ENCODE data around the gene SLC6A15.

Gene SLC6A15

GRCh38 chr12:84874125-84874824 is 38.3 kb downstream of the SLC6A15 start:
- DNase-seq: no peak

GRCh38 chr12:84862186-84862585 is 50.4 kb downstream of the SLC6A15 start:
- no peak for DNase-seq

DNA sequence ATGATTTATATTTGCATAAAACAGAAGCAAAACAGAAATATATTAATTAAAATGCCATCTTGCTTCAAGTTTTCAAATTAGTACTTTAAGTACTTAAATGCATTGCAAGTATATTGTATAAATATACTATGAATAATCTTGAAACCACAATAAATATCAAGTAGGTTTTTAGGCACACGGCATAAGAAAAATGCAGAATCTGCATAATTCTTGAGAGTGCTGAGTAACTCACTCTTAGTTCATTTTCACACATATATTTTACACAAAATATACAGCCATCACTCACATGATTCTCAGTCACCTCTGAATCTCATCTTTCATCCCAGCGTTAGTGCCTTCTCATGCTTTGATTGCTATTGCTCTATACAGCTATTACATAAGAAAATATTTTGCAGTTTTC is 51.9 kb downstream of the SLC6A15 start:
- DNase-seq: no peak

GRCh38 chr12:84858796-84859195 is 53.8 kb downstream of the SLC6A15 start:
- no peak for DNase-seq

DNA sequence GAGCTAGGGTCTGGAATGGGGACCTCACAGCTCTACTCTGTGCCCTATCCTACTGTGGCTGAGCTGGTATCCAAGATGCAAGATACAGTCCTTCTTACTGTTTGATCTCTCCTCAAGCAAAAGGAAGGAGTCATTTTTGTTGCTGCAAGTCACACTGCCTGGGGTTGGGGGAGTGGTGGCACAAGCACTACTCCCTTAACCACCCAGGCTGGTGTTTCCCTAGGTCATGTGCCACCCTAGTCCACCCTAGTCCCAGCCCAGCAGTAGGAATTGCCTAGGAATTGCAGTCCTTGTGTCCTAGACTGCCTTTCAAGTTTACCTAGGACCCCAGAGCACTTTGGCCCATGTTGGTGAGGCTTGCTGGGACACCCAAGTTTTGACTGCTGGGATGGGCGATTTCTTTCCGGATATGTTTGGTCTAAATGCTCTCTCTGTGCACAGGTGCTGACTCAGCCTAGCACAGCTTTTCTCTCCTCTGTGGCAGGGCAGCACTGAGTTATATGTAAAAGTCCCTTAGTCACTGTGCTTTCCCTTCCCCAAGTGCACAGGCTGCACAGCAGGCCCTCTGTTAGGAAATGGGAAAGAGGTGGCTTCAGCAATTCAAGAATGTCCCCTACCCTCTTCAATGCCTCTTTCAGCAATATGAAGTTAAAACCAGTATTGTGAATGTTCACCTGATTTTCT is 54.9 kb downstream of the SLC6A15 start:
- DNase-seq: no peak

DNA sequence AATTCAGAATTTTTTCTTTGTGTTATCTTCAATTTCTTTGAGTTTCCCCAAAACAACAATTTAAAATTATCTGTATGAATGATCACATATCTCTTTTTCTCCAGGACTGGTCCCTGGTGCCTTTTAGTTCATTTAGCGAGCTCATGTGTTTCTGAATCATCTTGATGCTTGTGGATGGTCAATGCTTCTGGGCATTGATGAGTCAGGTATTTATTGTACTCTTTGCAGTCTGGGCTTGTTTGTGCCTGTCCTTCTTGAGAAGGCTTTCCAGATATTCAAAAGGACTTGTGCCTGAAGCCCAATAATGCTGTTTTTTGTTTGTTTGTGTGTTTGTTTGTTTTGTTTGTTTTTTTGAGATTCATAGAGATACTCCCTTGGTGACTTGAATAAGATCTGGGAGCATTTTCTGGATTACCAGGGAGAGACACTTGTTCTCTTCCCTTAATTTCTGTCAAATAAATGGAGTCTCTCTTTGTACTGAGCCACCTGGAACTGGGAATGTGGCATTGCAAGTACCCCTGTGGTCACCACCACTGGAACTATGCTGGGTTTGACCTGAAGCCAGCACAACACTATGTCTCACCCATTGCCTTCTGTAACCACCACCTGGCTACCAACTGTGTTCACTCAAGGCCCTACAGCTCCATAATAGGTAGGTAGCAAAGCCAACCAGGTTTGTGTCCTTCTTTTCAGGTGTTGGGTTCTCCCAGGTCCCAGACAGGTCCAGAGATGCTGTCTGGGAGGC is 56.3 kb downstream of the SLC6A15 start:
- no peak for DNase-seq

GRCh38 chr12:84843593-84844144 is 68.9 kb downstream of the SLC6A15 start:
- no peak for DNase-seq

- DNase-seq: no peak
These were observed 70.1 kb downstream of the SLC6A15 start for GRCh38 chr12:84842406-84843013.

DNA sequence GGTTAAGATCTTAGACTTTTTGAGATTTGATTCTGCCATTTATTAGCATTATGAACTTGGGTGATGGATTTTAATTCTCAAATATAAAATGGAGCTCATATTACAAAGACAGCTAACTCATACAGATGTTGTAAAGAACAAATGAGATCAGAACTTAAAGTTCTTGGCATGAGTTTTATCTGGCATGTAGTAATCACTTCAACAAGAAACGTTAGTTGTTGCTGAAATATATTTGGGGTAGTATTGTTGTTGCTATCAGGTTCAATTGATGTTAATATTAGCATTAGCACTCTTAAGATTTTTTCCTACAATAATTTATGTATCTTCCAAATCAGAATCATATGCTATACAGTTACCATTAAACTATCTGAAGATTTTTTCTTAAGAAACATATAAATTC is 71.0 kb downstream of the SLC6A15 start:
- no peak for DNase-seq

DNA sequence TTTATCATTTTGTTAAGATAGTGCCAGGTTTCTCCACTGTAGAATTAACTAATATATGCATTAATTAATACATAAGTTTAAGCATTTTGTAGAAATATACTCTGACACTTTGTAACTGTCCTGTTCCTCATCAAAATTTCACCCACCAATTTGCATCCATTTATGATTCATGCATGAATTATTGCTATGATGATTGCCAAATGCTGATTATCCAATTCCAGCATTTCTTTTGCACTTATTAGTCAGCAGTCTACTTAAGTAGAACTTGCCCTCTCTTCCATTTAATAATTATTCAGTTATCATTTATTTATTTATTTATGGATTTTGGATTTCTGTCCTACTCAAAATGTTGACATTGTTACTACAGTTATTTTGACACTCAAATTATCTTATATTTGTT is 72.2 kb downstream of the SLC6A15 start:
- no peak for DNase-seq

GRCh38 chr12:84826925-84827324 is 85.7 kb downstream of the SLC6A15 start:
- no peak for DNase-seq

DNA sequence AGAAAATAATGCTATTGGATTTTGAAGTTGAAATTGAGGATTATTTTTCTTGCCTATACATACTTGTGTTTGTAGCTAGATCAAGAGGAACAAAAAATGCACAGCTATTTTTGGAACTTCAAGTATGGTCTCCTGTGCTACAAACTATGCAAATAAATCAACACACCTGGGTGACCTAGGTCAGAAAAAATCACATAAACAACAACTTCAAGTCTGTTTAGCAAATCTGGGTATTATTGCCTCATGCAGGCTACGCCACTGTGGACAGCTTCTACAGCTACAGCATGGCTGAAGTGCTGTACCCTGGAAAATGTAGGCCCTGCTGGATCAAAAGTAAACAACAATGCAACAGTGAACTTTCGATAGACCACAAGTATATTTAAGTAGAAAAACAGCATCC is 87.5 kb downstream of the SLC6A15 start:
- no peak for DNase-seq

GRCh38 chr12:84822525-84822924 is 90.1 kb downstream of the SLC6A15 start:
- no peak for DNase-seq

DNA sequence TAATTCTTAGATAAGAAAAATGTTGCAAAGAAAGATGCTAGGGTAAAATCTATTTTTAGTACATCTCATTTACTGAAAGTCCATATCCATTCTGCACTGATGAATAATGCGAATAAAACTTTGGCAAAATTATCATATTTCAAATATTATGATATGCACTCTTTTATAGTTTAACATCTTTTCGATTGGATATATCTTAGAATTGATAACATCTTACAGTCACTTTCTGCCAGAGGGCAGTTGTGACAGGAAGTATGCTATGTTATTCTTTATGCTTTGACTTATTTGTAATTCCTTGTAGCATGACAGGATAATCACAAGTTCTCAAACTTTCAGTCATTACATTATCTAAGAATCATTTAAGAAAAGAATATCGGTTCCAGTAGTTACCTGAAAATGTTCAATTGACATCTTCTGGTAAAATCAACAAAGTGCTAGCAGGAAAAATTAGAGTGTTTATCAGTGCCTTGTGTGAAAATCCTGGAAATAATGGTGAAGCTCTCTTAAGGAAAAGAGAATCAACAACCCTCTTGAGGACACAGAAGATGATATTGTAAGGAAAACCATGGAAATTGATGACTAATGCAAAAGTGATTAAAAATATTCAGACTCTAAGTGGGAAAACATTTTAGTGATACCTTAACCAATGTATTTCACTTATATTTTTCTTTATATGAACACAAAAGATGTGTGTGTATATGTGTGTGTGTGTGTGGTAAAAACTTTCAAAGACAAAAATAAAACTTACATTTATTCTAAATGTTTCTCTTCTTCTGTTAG is 95.5 kb downstream of the SLC6A15 start:
- no peak for DNase-seq

DNA sequence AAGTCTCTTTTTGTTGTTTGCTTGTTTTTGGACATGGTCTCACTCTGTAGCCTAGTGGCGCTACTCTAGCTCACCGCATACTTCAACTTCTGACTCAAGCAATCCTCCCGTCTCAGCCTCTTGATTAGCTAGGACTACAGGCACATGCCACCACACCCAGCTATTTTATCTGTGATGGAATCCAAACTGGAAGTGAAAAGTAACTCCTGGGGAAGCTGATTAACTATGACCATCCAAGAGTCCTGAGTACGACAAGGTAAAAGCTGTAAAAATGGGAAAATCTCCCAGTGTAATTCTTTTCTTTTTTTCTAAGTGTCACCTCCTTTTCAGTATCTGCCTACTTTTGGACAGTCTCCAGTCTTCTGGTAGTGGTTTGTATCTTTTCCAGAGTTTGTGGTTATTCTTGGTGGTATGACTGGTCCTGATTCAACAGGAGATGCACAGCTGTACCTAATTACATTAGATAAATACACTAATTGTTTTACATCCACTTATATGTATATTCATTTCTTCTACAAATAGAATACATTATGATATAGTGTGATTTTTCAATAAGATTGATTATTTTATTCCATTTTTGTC is 97.8 kb downstream of the SLC6A15 start:
- DNase-seq: no peak

DNA sequence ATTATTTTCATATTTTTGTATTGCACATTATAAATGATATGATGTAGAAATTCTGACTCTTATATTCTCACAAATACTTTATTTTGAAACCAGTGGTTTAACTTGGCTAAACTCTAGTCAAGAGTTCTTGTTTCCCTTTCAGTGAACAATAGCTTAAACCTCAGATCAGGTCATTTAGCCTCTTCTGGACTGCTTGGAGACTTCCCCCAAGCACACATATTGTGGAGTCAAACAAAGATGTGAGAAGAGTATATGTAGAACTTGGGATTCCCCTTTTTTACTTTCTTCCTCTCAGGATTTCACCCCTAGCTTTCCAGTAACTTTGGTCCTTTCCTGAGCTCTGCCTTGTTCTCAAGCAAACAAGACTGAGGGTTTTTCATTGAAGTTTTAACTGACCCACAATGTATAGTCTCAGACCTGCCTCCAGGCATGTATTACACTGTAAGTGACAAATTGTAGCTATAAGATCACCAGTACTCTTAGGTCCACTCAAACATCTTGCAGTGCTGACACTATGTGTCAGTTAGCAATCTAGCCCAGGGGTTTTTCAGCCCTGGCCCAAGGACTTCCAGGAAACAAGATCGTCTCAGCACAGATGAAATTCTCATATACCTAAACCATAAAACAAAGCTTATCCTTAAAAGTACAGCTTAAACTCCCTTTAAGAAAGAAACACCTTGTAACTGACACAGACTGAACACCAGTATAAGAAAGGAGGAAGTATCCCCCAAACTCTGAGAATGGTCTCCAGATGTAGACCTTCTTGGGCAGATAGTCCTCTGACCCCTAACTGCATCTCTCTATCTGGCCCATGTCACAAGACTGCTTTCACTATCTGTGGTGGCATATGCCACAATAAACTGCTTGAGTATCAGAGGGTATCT is 98.6 kb downstream of the SLC6A15 start:
- DNase-seq: no peak

- DNase-seq: no peak
These were observed 101.3 kb downstream of the SLC6A15 start for GRCh38 chr12:84811291-84811690.

GRCh38 chr12:84810611-84811010 is 102.0 kb downstream of the SLC6A15 start:
- no peak for DNase-seq

Data from T-helper 9 cell (primary cell).